Left ventricle myocardium inferior (tissue), 1 donor: ENCODE measurements around the gene ZNF182. TPM values are rescaled to one million over a fixed set of nuclear protein-coding genes. Genes with fewer than 3 reads are reported as not detected.
"Not testable (repeated sequence)": the region's sequence is repeated elsewhere in the genome, so short reads cannot be mapped to it uniquely, and the experiment has no call there.

ENCODE experiments used
- DNase-seq: peaks from one replicate; pipeline ENCODE4 v3.0.0-alpha.2; 2020
- H3K27ac ChIP-seq: fragments of 200-600 bp; replicated peaks from 2 replicates; pipeline ENCODE4 v1.8.0; 2021
- H3K27me3 ChIP-seq: fragments of 200-600 bp; 2 replicates; pipeline ENCODE4 v1.8.0; 2021; ENCODE audit warnings: low read depth
- H3K36me3 ChIP-seq: fragments of 200-600 bp; 2 replicates; pipeline ENCODE4 v1.8.0; 2021
- H3K4me1 ChIP-seq: fragments of 200-600 bp; 2 replicates; pipeline ENCODE4 v1.8.0; 2021
- H3K4me3 ChIP-seq: fragments of 200-600 bp; 2 replicates; pipeline ENCODE4 v1.8.0; 2021; ENCODE audit warnings: mild to moderate bottlenecking, moderate library complexity
- H3K9me3 ChIP-seq: fragments of 200-600 bp; replicated peaks from 2 replicates; pipeline ENCODE4 v1.8.0; 2021
- CTCF ChIP-seq: fragments of 200-600 bp; IDR thresholded peaks from 2 replicates; pipeline ENCODE4 v1.8.0; 2021; ENCODE audit warnings: antibody characterized with exemption, mild to moderate bottlenecking, borderline replicate concordance
- intact Hi-C: fragments of 100-400 bp; cut with micrococcal nuclease; formaldehyde crosslinking; loops from one replicate; pipeline ENCODE4 v1.11.0; 2022
- total RNA-seq: library from RNA; stranded (reverse); fragmentation: NEBNext Ultra II Directional; extraction: Animal tissue kit (Norgen Biotek cat#: 25700); gene quantifications from one replicate; pipeline ENCODE4 v1.2.1, GENCODE V29; 2021
- donor health status: DM: no; HTN: yes; CAD: no; lungs with severe emphysema.

Gene ZNF182
- total RNA-seq, 1 donor from 2014 or later: 3.2 TPM

- intact Hi-C loops: no loop called here
- TF ChIP-seq CTCF: no peak
- H3K4me3 ChIP-seq: no peak overlapping the region
- H3K27ac ChIP-seq: no peak overlapping the region
- no peaks in the 10 kb centered on the region for H3K27me3 ChIP-seq
- no peak for DNase-seq
- no peaks in the 10 kb centered on the region for H3K36me3 ChIP-seq
- H3K4me1 ChIP-seq: no peaks in the 10 kb centered on the region
- no peaks in the 10 kb centered on the region for H3K9me3 ChIP-seq
Measured at GRCh38 chrX:48035891-48036290, 32.1 kb upstream of the ZNF182 start.

GRCh38 chrX:48030641-48031173 is 26.9 kb upstream of the ZNF182 start:
- H3K4me1 ChIP-seq, H3K27me3 ChIP-seq, intact Hi-C loops, H3K27ac ChIP-seq, H3K9me3 ChIP-seq, H3K4me3 ChIP-seq, H3K36me3 ChIP-seq, DNase-seq: not testable (repeated sequence)

- Histone ChIP-seq H3K27me3 (no peaks in the 10 kb centered on the region), H3K4me3 (no peak overlapping the region), H3K4me1 (peaks cover 9% of the 10 kb centered on the region), H3K36me3 (no peaks in the 10 kb centered on the region), H3K9me3 (no peaks in the 10 kb centered on the region), H3K27ac (no peak overlapping the region)
- intact Hi-C loops: no loop called here
- no peak for TF ChIP-seq CTCF
- no peak for DNase-seq
Measured at GRCh38 chrX:48030237-48030636, 26.4 kb upstream of the ZNF182 start.

- H3K27me3 ChIP-seq: no peaks in the 10 kb centered on the region
- no peaks in the 10 kb centered on the region for H3K9me3 ChIP-seq
- H3K4me3 ChIP-seq: no peak overlapping the region
- DNase-seq: no peak
- intact Hi-C loops: loop anchor here (10.0 kb wide), 1 partner anchor 193 kb away; the partner anchor contains the start of gene ZNF81
- TF ChIP-seq CTCF: no peak
- no peaks in the 10 kb centered on the region for H3K36me3 ChIP-seq
- H3K4me1 ChIP-seq: peaks cover 9% of the 10 kb centered on the region
- H3K27ac ChIP-seq: no peak overlapping the region
Measured at GRCh38 chrX:48028091-48028490, 24.3 kb upstream of the ZNF182 start.

GRCh38 chrX:48027545-48027944 is 23.8 kb upstream of the ZNF182 start:
- not testable (repeated sequence) for DNase-seq, H3K4me3 ChIP-seq, H3K27ac ChIP-seq, H3K36me3 ChIP-seq, H3K27me3 ChIP-seq, H3K9me3 ChIP-seq, H3K4me1 ChIP-seq
- intact Hi-C loops: loop anchor here (10.0 kb wide), 1 partner anchor 193 kb away; the partner anchor contains the start of gene ZNF81

GRCh38 chrX:48025561-48025960 is 21.8 kb upstream of the ZNF182 start:
- intact Hi-C loops: loop anchor here (10.0 kb wide), 1 partner anchor 191 kb away; the partner anchor contains the start of gene ZNF81
- DNase-seq: no peak
- H3K36me3 ChIP-seq: no peaks in the 10 kb centered on the region
- peak; percentile 63 for TF ChIP-seq CTCF
- peaks cover 9% of the 10 kb centered on the region for H3K4me1 ChIP-seq
- peak overlapping the region; percentile 59 for H3K27ac ChIP-seq
- no peaks in the 10 kb centered on the region for H3K27me3 ChIP-seq
- H3K4me3 ChIP-seq: no peak overlapping the region
- no peaks in the 10 kb centered on the region for H3K9me3 ChIP-seq

- intact Hi-C loops: loop anchor here (10.0 kb wide), 1 partner anchor 188 kb away; the partner anchor contains the start of gene ZNF81
- Histone ChIP-seq H3K4me1 (peaks cover 9% of the 10 kb centered on the region), H3K4me3 (no peak overlapping the region), H3K27ac (no peak overlapping the region), H3K9me3 (no peaks in the 10 kb centered on the region), H3K27me3 (no peaks in the 10 kb centered on the region), H3K36me3 (no peaks in the 10 kb centered on the region)
- no peak for TF ChIP-seq CTCF
- DNase-seq: no peak
Measured at GRCh38 chrX:48022738-48023137, 18.9 kb upstream of the ZNF182 start.
